HUES64 (cell line): ENCODE data around the gene ADAM8.

Source experiments
- H3K27ac ChIP-seq: 2 replicates; pipeline ENCODE4 v1.7.0; 2013; ENCODE audit warnings: low read depth, low read length, inconsistent platforms
- H3K27me3 ChIP-seq: 2 replicates; pipeline ENCODE4 v1.6.1; 2013; ENCODE audit warnings: mild to moderate bottlenecking, low read length; ENCODE audit not compliant: insufficient read depth
- H3K36me3 ChIP-seq: 2 replicates; pipeline ENCODE4 v1.6.1; 2013; ENCODE audit warnings: mild to moderate bottlenecking, low read length; ENCODE audit not compliant: insufficient read depth
- H3K4me1 ChIP-seq: 2 replicates; pipeline ENCODE4 v1.6.1; 2013; ENCODE audit warnings: mild to moderate bottlenecking, low read length, moderate library complexity; ENCODE audit not compliant: insufficient read depth
- H3K4me3 ChIP-seq: 2 replicates; pipeline ENCODE4 v1.5.1; 2013; ENCODE audit warnings: mild to moderate bottlenecking, low read length, moderate library complexity
- H3K9ac ChIP-seq: 2 replicates; pipeline ENCODE4 v1.6.1; 2013; ENCODE audit warnings: mild to moderate bottlenecking, low read depth, low read length
- H3K9me3 ChIP-seq: 2 replicates; pipeline ENCODE4 v1.6.1; 2013; ENCODE audit warnings: low read depth, low read length; ENCODE audit not compliant: insufficient read depth
- WGBS: fragments of 150-250, 120-280 bp; methylation state at CpG from one replicate; pipeline ENCODE4 v1.1.7; 2013; ENCODE audit warnings: missing lambda C conversion rate; 5-methylcytosine and 5-hydroxymethylcytosine counted together

Gene ADAM8

GRCh38 chr10:133293810-133294119, 17.1 kb upstream of the ADAM8 start:
- no peaks in the 10 kb centered on the region for H3K9me3 ChIP-seq
- 95% methylated on average over 10 of the region's 10 CpGs for WGBS
- no peaks in the 10 kb centered on the region for H3K4me1 ChIP-seq
- H3K9ac ChIP-seq = no peak overlapping the region
- no peaks in the 10 kb centered on the region for H3K27me3 ChIP-seq
- H3K4me3 ChIP-seq = no peak overlapping the region
- peaks cover 82% of the 10 kb centered on the region for H3K36me3 ChIP-seq
- no peak overlapping the region for H3K27ac ChIP-seq

GRCh38 chr10:133292919-133293809, 16.5 kb upstream of the ADAM8 start:
- Histone ChIP-seq H3K36me3 (peaks cover 82% of the 10 kb centered on the region), H3K9me3 (no peaks in the 10 kb centered on the region), H3K4me3 (no peak overlapping the region), H3K27me3 (no peaks in the 10 kb centered on the region), H3K27ac (no peak overlapping the region), H3K4me1 (no peaks in the 10 kb centered on the region), H3K9ac (no peak overlapping the region)
- WGBS = 95% methylated on average over 38 of the region's 38 CpGs

GRCh38 chr10:133289761-133290160, 13.1 kb upstream of the ADAM8 start:
- Histone ChIP-seq H3K27ac (no peak overlapping the region), H3K27me3 (no peaks in the 10 kb centered on the region), H3K9me3 (no peaks in the 10 kb centered on the region), H3K9ac (no peak overlapping the region), H3K4me1 (no peaks in the 10 kb centered on the region), H3K36me3 (peaks cover 75% of the 10 kb centered on the region), H3K4me3 (no peak overlapping the region)
- WGBS = 94% methylated on average over 24 of the region's 24 CpGs

- no peaks in the 10 kb centered on the region for H3K9me3 ChIP-seq
- no peak overlapping the region for H3K27ac ChIP-seq
- no peak overlapping the region for H3K4me3 ChIP-seq
- H3K4me1 ChIP-seq = no peaks in the 10 kb centered on the region
- 94% methylated on average over 46 of the region's 46 CpGs for WGBS
- H3K27me3 ChIP-seq = no peaks in the 10 kb centered on the region
- no peak overlapping the region for H3K9ac ChIP-seq
- peaks cover 79% of the 10 kb centered on the region for H3K36me3 ChIP-seq
Observed at GRCh38 chr10:133287832-133288500, 11.3 kb upstream of the ADAM8 start.

GRCh38 chr10:133286366-133286765, 9.7 kb upstream of the ADAM8 start:
- Histone ChIP-seq H3K27me3 (no peaks in the 10 kb centered on the region), H3K9ac (no peak overlapping the region), H3K27ac (no peak overlapping the region), H3K4me3 (no peak overlapping the region), H3K36me3 (peaks cover 86% of the 10 kb centered on the region), H3K9me3 (no peaks in the 10 kb centered on the region), H3K4me1 (no peaks in the 10 kb centered on the region)
- 92% methylated on average over 18 of the region's 18 CpGs for WGBS

- Histone ChIP-seq H3K9me3 (no peaks in the 10 kb centered on the region), H3K27ac (no peak overlapping the region), H3K36me3 (peaks cover 86% of the 10 kb centered on the region), H3K9ac (no peak overlapping the region), H3K4me1 (no peaks in the 10 kb centered on the region), H3K27me3 (no peaks in the 10 kb centered on the region), H3K4me3 (no peak overlapping the region)
- WGBS = 94% methylated on average over 36 of the region's 36 CpGs
Observed at GRCh38 chr10:133285217-133285616, 8.5 kb upstream of the ADAM8 start.

- Histone ChIP-seq H3K9ac (no peak overlapping the region), H3K27ac (no peak overlapping the region), H3K4me3 (no peak overlapping the region), H3K36me3 (peaks cover 84% of the 10 kb centered on the region), H3K4me1 (no peaks in the 10 kb centered on the region), H3K27me3 (no peaks in the 10 kb centered on the region), H3K9me3 (no peaks in the 10 kb centered on the region)
- 96% methylated on average over 24 of the region's 24 CpGs for WGBS
Observed at GRCh38 chr10:133283931-133284330, 7.3 kb upstream of the ADAM8 start.

GRCh38 chr10:133282846-133283390, 6.2 kb upstream of the ADAM8 start:
- Histone ChIP-seq H3K4me1 (no peaks in the 10 kb centered on the region), H3K9ac (no peak overlapping the region), H3K27me3 (no peaks in the 10 kb centered on the region), H3K27ac (no peak overlapping the region), H3K4me3 (no peak overlapping the region), H3K9me3 (no peaks in the 10 kb centered on the region), H3K36me3 (peaks cover 74% of the 10 kb centered on the region)
- WGBS = 95% methylated on average over 24 of the region's 24 CpGs

- 93% methylated on average over 38 of the region's 38 CpGs for WGBS
- Histone ChIP-seq H3K4me3 (no peak overlapping the region), H3K27ac (no peak overlapping the region), H3K4me1 (no peaks in the 10 kb centered on the region), H3K36me3 (peaks cover 70% of the 10 kb centered on the region), H3K27me3 (no peaks in the 10 kb centered on the region), H3K9me3 (no peaks in the 10 kb centered on the region), H3K9ac (no peak overlapping the region)
Observed at GRCh38 chr10:133281628-133282372, 5.1 kb upstream of the ADAM8 start.

GRCh38 chr10:133281084-133281483, 4.4 kb upstream of the ADAM8 start:
- H3K27me3 ChIP-seq = peaks cover 6% of the 10 kb centered on the region
- 95% methylated on average over 14 of the region's 15 CpGs for WGBS
- peaks cover 64% of the 10 kb centered on the region for H3K36me3 ChIP-seq
- no peak overlapping the region for H3K9ac ChIP-seq
- no peak overlapping the region for H3K27ac ChIP-seq
- H3K9me3 ChIP-seq = no peaks in the 10 kb centered on the region
- H3K4me3 ChIP-seq = no peak overlapping the region
- 0 out of 2 replicates have a peak, but pooled peaks cover 3% of the 10 kb centered on the region for H3K4me1 ChIP-seq
